ENCODE results near the gene RNF32.

RNF32 gene

DNA sequence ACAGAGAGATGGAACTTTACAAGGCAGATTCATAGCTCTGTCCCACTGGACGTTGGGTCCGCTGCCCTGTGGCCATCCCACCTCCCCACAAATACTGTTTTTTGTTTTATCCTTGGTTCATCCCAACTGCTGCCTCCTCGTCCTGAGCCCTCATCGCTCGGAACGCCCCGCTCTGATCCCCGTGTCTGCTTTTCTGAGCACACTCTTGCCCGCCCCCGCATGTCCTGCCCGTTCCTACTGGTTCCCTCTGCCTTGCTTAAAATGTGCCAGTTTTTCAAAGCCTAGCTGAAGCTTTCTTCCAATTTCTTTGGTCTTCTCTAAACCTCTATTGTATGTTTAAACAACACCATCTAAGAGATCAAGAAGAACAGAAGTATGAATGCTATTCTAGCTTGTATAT, 19.4 kb downstream of the RNF32 start:
- TF ChIP-seq, protein P1, sequence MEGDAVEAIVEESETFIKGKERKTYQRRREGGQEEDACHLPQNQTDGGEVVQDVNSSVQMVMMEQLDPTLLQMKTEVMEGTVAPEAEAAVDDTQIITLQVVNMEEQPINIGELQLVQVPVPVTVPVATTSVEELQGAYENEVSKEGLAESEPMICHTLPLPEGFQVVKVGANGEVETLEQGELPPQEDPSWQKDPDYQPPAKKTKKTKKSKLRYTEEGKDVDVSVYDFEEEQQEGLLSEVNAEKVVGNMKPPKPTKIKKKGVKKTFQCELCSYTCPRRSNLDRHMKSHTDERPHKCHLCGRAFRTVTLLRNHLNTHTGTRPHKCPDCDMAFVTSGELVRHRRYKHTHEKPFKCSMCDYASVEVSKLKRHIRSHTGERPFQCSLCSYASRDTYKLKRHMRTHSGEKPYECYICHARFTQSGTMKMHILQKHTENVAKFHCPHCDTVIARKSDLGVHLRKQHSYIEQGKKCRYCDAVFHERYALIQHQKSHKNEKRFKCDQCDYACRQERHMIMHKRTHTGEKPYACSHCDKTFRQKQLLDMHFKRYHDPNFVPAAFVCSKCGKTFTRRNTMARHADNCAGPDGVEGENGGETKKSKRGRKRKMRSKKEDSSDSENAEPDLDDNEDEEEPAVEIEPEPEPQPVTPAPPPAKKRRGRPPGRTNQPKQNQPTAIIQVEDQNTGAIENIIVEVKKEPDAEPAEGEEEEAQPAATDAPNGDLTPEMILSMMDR (IDR thresholded peaks at IDR 0.05; ENCODE audit: low read depth, low read length): no peak
- no peak for DNase-seq (ENCODE audit: extremely low read depth, low read depth)

DNA sequence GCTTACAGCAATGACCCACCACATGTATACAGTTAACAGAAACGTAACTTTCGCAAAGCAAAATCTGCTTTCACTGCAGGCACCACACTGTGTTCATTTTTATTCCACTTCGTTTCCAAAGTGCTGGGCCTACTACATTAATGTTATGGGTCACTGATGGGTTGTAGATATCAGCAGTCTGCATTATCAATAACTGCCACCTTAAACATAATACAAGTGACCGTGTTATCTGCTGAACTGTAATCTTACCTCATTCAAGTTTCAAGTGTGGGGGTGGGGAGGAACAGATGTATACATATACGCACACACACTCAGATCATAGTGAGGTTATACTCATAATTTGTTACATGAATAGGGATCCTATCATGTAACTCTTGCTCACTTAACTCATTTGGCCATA, 21.1 kb downstream of the RNF32 start:
- TF ChIP-seq, protein P1 (IDR thresholded peaks at IDR 0.05; ENCODE audit: low read depth, low read length): no peak
- no peak for DNase-seq (ENCODE audit: extremely low read depth, low read depth)

DNA sequence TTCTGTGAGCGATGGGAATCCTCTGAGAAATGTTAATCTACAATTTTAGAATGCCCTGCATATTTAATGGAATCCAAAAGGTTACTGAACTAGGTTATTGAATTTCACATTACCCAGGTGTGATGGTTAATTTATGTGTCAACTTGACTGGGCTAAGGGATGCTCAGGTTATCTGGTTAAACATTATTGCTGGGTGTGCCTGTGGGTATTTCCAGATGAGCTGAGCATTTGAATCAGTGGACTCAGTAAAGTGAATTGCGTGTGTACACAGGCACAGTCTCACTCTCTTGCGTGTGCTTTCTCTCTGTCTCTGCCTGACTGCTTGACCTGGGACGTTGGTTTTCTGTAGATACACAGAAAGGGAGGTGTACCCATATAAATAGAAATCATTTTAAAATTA, 21.7 kb downstream of the RNF32 start:
- TF ChIP-seq, protein P1 (IDR thresholded peaks at IDR 0.05; ENCODE audit: low read depth, low read length): no peak
- no peak for DNase-seq (ENCODE audit: extremely low read depth, low read depth)

- TF ChIP-seq, protein P1 (IDR thresholded peaks at IDR 0.05; ENCODE audit: low read depth, low read length): no peak
- no peak for DNase-seq (ENCODE audit: extremely low read depth, low read depth)
Observed at GRCh38 chr7:156665101-156665500, 24.5 kb downstream of the RNF32 start.

DNA sequence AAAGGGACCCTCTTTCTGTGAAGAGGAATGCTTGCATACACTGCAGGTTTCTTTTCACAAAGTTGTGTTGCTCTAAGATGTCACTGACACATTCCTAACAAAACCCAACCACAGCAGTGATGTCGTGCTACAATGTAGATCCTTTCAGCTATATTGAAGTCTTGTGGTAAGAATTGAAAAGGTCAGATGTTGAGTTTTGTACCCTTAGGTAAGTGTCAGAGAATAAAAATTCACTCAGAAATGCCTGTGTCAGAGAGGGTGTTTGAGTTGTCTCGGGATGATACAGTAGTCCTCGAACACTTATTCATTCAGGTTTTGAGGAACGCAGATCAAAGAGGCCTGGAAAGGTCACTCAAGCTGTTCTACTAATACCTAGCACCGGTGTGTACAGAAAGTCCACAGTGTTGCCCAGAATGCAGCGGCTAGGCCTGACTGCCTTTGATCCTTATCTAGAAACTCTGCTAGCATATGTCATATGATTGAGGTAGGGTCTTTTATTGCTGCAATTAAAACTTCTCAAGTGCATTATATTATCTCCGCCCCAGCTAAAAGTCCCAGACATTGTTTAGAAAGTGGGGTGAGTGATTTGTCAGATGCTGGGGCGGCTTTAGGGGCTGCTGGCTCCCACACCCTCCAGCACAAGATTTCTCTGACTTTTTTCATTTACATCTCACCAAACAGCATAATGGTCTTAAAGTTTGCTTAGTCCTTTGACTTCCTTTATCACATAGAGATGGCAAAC, 26.0 kb downstream of the RNF32 start:
- TF ChIP-seq, protein P1 (IDR thresholded peaks at IDR 0.05; ENCODE audit: low read depth, low read length): no peak
- DNase-seq (ENCODE audit: extremely low read depth, low read depth): no peak

- TF ChIP-seq, protein P1 (IDR thresholded peaks at IDR 0.05; ENCODE audit: low read depth, low read length): no peak
- no peak for DNase-seq (ENCODE audit: extremely low read depth, low read depth)
Observed at GRCh38 chr7:156667110-156667426, 26.5 kb downstream of the RNF32 start.

- no peak for DNase-seq (ENCODE audit: extremely low read depth, low read depth)
- TF ChIP-seq, protein P1 (IDR thresholded peaks at IDR 0.05; ENCODE audit: low read depth, low read length): no peak
Observed at GRCh38 chr7:156668130-156668741, 27.7 kb downstream of the RNF32 start.
